Measurements from ENCODE around the gene DCD.
"Not testable (repeated sequence)": the region's sequence is repeated elsewhere in the genome, so short reads cannot be mapped to it uniquely, and the experiment has no call there.

DCD gene

DNA sequence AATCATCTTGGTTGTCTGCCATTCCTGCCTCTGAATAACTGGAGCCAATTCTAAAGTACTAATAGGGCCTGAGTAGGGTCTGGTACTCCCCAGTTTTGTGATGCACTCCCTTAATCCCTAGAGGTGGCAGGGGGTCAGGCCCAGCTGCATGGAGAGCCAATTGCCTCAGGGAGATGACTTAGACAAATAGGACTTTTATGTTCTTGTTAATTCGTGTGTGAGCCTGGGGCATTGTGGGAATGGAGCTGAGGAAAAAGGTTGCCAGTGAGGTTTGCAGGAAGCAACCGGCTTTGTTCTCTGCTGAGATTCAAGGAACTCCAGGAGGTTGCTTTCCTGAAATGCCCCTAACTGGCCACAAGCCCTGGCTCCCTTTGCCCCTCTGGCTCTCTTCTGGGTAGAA, 6.8 kb upstream of the DCD start:
- DNase-seq (ENCODE audit: low read depth in 1 of 2, low spot score in 1 of 2), result no peak

DNA sequence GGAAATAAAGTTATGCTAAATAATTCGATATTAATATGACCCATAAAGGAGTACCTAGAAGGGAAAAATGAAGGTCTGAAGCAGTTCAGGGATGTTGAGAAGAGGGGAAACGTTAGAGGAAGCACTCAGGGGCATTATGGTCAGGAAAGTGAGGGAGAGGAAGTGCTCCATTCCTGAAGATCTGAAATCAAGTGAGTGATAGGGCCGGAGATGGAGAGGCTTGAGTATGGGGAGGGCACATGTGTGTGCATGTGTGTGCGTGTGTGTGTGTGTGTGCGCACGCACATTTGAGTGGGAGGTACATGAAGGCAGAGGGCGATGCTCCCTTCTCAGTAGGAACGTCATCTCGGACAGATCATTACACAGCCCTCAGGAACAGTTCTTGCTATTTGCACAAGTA, 4.9 kb upstream of the DCD start:
- no peak for DNase-seq (ENCODE audit: low read depth in 1 of 2, low spot score in 1 of 2)

DNA sequence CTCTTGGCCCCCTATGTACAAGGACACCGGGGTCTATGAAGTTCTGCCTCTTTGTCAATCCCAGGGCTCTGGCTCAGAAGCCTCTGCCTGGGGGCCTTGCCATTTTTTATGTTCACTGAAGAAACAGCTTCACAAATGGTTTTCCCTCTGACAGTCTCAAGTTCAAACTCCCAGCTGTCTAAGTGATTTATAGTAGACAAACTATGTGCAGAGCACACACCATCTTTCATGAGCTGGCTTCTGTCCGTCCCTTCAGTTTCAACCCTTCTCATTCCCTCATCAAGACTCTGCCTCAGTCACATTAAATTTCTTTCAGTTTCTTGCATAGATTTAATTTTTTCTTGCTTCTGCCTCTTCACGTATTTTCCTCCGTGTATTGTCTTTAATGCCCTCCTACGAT, 2.7 kb upstream of the DCD start:
- DNase-seq (ENCODE audit: low read depth in 1 of 2, low spot score in 1 of 2), result no peak

DNA sequence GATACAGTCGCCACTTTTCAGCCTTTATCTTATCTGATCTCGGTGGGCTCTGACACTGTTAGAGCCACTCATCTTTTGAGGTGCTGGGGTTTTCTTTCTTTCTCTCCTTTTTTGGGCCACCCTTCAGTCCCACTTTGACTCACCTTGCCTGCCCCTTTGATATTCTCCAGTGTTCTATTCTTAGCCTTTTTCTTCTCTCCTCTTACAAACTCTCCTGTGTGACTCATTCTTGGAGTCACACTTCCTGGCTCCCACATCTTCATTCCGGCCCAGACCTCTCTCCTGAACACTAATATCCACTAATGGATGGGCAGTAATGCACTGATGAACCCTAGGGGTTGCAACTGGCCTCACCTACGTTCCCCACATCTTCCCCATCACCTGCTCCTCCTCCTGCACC, 2.2 kb upstream of the DCD start:
- DNase-seq (ENCODE audit: low read depth in 1 of 2, low spot score in 1 of 2), result no peak

DNA sequence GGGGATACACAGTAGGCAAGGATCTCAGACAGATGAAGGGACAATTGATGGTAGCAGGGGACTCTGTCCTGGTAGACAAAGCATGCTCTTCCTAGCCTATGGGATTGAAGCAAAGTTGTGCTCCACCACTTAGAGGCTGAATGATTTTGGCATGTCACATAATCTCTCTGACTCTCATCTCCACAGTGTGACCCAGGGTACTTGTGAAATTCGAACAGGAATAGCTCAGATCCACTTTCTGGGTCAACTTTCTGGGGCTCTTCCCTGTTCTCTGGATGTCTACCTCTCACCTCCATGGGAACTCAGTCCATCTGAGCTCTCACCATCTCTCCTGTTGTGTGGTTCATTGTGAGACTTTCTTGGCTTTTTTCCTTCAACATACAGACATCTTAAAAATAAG, 1.7 kb upstream of the DCD start:
- no peak for DNase-seq (ENCODE audit: low read depth in 1 of 2, low spot score in 1 of 2)

DNA sequence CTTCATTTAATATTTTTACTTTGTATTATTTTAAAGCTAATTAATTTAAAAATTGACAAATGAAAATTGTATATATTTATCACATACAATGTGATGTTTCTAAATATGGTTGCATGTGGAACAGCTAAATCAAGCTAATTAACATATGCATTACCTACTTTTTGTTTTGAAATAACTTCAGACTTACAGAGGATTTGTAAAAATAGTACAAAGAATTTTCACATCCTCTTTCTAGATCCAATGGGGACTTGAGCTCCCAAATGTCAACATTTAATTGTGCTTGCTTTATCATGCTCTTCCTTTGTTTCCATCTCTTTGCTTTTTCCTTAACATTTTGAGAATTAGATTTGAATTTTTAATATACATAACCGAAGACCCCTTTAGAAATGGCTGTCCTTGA, 6.6 kb downstream of the DCD start:
- DNase-seq (ENCODE audit: low read depth in 1 of 2, low spot score in 1 of 2), result no peak

DNA sequence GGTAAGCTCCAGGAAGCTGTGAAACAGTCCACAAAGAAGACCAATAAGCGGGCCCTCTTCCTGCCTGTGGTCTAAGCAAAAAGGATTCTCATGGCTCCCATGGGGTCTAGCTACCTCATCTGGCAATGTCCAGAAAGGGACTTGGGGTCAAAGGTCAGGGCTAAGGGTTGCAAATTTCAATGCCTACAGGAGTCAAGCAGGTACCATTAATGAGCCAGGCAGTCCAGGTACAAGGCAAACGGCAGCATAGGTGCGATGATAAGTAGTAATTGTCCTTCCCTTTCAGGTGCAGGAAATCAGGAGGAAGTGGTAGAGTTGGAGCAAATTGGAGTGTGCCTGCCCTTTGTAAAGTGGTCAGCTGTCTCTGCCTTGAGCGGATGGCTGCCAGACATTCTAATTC, 7.1 kb downstream of the DCD start:
- DNase-seq (ENCODE audit: low read depth in 1 of 2, low spot score in 1 of 2), result no peak

DNA sequence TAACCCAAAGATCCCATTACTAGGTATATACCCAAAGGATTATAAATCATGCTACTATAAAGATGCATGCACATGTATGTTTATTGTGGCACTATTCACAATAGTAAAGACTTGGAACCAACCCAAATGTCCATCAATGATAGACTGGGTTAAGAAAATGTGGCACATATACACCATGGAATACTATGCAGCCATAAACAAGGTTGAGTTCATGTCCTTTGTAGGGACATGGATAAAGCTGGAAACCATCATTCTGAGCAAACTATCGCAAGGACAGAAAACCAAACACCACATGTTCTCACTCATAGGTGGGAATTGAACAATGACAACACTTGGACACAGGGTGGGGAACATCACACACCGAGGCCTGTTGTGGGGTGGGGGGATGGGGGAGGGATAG, 9.1 kb downstream of the DCD start:
- not testable (repeated sequence) for DNase-seq (ENCODE audit: low read depth in 1 of 2, low spot score in 1 of 2)

DNA sequence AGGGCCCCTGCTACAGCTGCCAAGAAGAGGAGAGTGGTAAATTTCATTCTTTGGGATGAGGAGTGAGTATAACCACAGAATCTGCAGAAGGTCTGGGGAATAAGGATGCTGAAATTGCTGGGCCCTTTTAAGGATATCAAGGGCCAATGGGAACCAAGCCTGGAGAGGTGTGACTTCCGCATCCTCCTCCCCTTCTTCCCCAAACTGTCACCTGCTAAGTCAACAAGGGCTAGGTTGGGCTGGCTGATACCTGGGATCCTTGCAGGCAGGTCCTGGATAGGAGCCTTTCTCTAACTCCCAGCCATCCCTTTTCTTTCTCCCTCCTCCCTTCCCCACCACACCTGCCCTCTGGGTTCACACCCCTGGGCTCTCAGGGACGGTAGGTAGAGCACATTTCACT, 13.4 kb downstream of the DCD start, which contains the start of gene LACRT:
Gene LACRT (minus strand): TSS at position 101 of the 400 bp plus-strand sequence. CDS start 54 bp downstream, at position 47.
- DNase-seq (ENCODE audit: low read depth in 1 of 2, low spot score in 1 of 2), result no peak

DNA sequence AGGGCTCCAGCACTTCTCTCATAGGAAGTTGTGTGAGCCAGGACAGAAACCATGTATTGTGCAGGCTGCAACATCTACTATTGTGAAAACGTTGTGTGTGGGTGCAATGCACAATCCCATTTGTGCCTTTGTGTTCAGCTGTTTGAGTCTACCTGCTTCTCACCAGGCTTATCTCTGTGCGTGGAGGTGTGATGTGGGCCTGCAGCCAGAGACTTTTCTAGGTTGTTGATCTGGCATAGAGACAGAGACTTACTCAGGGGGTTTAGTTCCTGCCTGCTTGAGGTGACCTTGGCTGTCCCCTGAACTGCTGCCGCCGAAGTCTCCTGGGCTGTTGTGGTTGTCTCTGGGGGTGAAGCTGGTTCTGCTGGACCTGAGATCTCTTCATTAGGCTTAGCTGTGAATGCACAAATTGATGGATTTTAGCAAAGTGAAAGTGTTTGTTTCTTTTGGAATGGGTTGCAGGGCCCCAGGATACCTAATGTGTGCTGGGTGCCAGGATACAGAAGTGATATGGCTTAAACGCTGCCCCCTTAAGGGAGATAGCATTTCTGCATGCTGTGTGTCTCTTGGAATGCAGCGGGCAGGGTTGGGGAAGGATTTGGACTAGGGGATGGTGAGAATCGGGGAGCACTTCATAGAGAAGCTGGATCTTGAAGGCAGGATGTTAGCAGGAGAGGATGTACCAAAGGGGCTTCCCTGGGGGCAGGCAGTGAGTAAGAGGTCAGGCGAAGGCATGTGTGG, 16.0 kb downstream of the DCD start:
- no peak for DNase-seq (ENCODE audit: low read depth in 1 of 2, low spot score in 1 of 2)

DNA sequence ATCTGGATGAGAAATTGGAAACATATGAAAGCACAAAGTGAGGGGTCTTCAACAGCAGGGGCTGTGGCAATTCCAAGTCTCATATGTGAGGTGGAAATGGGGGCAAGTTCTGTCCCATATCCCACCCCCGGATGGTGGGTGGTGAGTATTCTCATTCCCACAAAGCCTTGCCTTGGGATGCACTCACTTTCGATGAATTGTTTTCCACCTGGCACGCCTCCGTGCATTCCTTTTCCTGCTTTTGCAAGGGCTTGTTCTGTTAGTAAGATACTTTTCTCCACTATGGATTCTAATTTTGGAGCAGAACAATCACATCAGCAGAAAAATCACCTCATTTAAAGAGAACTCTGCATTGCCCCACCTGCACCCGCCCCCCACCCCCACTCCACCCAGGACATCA, 16.6 kb downstream of the DCD start:
- no peak for DNase-seq (ENCODE audit: low read depth in 1 of 2, low spot score in 1 of 2)

DNA sequence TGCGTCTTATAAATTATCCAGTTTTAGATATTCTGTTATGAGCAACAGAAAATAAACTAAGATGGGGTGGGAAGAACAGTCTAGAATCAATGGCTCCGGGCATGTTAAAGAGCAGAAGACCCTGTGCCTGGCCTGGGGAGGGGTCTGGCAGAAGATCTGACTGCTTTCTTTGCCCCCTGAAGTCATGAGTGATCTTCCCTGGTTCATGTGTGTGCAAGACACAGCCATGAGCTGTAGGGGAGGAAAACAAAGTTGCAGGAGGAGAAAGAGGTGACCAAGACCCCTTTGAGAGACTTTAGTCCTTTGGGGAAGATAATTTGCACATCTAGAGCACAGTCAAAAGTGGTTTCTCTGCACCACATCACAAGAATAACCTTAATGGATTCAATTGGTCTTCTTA, 18.2 kb downstream of the DCD start:
- no peak for DNase-seq (ENCODE audit: low read depth in 1 of 2, low spot score in 1 of 2)

DNA sequence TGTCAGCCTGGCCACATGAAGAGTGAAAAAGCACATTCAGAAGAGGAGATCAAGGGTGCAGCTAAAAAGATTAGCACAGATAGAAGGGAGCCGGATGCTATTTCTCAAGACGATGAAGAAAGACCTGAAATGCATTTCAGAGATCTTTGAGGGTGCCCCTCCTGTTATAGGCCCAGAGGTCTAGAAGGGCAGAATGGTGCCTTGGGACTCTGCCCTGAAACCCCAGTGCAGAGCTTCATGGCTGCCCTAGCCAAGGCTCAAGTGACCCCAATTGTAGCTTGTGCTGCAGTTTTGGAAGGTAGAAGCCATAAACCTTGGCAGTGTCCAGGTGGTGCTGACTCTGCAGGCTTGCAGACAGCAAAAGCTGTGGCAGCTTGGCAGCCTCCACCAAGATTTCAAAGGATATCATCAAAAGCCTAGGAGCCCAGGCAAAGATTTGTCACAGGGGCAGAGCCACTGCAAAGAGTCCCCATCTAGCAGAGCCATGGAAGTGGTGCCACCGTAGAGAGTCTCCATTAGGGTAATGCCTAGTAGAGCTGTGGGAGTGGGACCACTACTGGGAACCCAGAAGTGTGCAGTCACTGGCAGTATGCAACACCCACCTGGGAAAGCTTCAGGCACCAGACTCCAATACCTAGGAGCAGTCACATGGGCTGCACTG, 19.8 kb downstream of the DCD start:
- DNase-seq (ENCODE audit: low read depth in 1 of 2, low spot score in 1 of 2), result no peak

DNA sequence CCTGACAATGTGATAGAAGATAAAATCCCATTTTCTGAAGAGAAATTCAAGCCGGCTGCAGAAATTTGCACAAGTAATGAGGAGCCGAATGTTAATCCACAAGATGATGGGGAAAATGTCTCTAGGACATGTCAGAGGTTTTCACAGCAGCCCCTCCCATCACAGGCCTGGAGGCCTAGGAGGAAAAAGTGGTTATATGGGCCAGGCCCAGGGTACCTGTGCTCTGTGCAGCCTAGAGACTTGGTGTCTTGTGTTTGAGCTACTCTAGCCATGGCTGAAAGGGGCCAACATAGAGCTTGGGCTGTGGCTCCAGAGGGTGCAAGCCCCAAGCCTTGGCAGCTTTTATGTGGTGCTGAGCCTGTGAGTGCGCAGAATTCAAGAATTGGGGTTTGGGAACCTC, 20.9 kb downstream of the DCD start:
- DNase-seq (ENCODE audit: low read depth in 1 of 2, low spot score in 1 of 2), result no peak

DNA sequence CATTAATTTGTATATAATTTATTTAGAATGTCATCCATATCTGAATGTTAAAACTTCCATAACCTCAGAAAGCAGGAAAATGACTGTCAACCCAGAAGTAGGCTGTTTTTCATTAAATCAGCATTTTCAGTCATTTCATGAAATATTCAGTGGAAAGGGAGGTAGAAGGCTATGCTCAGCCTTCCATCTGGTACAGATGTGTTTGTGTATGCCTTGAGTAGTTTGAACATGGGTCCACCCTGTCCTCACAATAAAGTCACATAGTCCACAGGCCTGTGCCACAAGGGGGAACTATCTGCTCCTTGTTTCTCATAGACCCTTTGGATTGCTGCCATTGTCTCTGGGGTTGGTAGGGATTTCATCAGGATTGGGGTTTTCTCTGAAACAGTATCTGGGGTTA, 22.6 kb downstream of the DCD start:
- no peak for DNase-seq (ENCODE audit: low read depth in 1 of 2, low spot score in 1 of 2)

DNA sequence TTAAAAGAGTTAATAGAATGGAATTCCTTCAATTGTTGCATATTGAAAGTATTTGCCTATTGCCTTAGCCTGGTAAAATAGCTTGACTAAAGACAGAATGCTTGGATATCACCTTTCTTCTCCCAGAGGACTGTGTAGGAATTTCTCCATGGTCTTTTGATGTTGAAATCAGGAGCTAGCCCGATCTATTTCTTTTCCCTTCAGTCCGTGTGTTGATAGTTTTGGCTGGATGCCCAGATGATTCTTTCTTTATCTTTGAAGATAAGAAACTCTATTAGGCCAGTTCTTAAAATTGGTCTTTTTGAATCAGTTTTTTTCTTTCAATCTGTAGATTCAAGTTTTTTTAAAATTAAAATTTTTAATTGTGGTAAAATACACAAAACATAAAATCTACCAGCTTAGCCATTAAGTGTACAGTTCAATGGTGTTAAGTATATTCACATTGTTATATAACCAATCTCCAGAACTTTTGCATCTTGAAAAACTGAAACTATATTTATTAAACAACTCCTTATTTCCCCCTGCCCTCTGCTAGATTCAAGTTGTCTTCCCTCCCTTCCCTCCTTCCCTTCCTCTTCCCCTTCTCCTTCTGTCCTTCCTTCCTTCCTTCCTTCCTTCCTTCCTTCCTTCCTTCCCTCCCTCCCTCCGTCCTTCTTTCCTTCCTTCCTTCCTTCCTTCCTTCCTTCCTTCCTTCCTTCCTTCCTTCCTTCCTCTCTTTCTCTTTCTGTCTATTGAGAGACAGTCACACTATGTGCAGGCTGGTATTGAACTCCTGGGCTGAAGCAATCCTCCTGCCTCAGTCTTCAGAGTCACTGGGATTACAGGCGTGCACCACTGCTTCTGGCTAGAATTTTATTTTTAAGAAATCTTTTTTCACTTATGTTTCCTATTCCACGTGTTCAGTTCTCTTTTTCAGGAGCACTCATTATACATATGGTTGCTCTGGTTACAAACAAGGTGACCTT, 23.6 kb downstream of the DCD start:
- no peak for DNase-seq (ENCODE audit: low read depth in 1 of 2, low spot score in 1 of 2)

DNA sequence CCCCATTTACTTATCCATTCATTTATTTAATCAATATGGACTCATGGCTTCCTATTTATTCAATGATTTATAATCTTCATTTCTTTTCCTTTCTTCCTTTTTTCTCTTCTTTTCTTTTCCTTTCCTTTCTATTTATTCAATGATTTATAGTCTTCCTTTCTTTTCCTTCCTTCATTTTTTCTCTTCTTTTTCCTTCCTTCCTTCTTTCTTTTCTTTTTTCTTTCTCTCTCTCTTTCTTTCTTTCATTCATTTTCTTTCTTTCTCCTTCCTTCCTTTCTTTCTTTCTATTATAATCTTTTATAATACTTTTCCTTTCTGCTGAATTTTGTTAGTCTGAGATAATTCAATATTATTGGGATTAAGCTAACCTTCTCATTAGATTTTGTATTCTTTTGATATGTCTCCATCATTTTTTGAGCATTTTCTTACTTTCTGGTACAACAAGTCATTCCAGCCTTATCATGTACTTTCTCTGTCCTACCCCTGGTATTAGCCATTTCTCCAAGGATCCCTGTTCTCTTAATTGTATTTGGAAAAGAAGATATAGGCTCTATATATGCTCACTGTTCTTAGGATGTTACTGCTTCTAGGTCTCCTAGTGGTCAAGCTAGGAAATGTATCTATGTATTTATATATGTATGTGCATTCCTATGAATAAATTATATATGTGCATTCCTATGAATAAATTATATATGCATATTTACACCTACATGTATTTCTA, 25.5 kb downstream of the DCD start:
- no peak for DNase-seq (ENCODE audit: low read depth in 1 of 2, low spot score in 1 of 2)

DNA sequence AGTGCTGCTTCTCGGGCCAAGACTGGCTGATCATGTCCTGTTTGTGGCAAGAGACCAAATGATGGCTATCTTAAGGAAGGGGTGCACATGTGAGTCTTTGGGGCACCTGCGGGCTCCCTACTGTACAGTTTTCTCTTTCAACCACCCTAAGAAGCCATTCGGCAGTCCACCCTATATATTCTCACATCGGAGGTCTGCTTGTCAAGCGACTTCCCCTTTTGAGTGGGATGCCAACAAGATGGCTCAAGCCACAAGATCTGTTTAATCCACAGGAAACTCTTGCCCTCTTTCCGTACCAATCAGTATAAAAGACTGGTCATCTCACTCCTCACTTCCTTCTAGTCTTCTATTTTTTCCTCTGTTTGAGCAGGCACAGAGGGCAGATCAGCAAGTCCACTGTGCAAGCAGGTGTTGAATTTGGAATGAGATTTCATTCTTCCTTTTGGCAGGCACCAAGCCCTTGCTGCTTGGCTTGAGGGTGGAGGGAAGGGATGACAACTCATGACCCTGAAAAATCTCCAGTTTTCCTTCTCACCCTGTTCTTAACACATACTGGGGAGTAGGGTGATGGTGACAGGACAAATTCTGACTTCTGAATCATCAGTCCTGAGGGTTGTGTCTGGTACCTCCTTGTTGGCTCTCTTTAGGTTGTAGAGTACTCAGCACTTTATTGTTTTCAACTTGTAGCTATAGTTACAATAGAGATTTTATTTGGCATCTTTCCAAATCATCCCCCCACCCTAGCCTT, 31.1 kb downstream of the DCD start:
- no peak for DNase-seq (ENCODE audit: low read depth in 1 of 2, low spot score in 1 of 2)

DNA sequence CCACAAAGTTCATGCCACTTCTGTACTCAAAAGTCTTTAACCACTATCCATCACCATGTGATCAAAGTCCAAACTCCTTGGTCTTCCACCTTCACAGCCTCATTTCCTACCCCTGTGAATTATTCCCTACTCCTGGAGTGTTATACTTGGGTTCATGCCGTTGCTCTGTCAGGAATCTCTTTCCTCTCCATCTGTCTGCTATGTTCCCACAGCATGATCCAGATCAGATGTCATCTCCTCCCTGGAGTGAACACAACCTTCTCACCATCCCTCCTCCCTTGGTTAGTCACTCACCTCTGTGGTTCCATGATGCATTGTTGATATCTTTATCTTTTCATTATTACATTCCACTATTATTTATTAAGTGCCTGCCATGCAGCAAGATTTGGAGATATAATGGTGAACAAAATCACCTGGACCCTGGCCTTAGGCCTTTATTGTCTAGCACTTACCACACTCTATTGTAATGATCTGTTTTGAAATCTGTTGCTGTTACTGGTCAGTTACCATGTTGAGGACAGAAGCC, 35.9 kb downstream of the DCD start:
- no peak for DNase-seq (ENCODE audit: low read depth in 1 of 2, low spot score in 1 of 2)

DNA sequence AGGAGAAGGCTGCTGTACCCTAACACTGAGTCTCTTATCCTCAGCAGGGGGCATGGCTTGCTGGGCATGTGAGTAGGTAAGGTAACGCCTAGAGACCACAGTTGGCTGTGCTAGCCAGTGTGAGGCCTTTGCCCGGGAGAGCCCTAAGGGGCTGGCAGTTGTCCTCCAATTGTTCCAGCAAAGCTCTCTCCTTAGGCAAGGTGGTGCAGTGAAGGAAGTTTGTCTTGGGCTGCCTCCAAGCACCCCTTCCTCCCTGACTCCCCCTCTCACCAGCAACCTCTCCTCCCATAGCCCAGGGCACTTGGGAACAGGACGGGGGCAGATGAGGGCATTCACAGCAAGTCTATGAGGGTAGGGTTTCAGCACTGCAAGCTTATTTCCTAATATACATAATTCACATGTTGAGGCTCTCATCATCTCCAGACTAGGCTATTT, 36.4 kb downstream of the DCD start:
- DNase-seq (ENCODE audit: low read depth in 1 of 2, low spot score in 1 of 2), result no peak

Measured in activated T-helper 1 cell treated with anti-CD3 and anti-CD28 coated beads, Interleukin-2, amount 50 U/mL, for 16 hours (primary cell).